Measurements from ENCODE around the gene PRR36. TPM values are rescaled to one million over a fixed set of nuclear protein-coding genes. Genes with fewer than 3 reads are reported as not detected.
A peak's percentile ranks its signal among the peaks of the same experiment; 100 is the strongest.

Gene PRR36
- total RNA-seq, 2 experiments from 2014 or later: 0.25 to 0.30 TPM

DNA sequence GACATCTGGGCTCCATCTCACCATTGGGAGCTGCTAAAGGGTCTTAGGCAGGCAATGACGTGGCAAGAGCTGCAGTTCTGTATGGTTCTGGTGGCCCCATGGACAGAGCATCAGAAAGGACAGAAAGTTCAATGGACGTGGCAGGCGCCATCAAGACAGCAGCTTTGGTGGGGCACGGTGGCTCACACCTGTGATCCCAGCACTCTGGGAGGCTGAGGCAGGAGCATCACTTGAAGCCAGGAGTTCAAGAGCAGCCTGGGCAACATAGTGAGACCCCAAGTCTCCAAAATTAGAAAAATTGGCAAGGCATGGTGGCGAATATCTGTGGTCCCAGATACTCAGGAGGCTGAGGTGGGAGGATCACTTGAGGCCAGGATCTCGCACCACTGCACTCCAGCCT, 34.7 kb downstream of the PRR36 start:
- H3K27ac Mint-ChIP-seq: no peak overlapping the region
- H3K27me3 ChIP-seq (ENCODE audit: control insufficient read depth in 1 of 2, insufficient read depth in 2 of 2, low read length in 2 of 2): no peaks in the 10 kb centered on the region
- no peaks in the 10 kb centered on the region for H3K4me1 Mint-ChIP-seq (ENCODE audit: low read depth)
- H3K36me3 ChIP-seq (ENCODE audit: insufficient read depth, low read length): no peaks in the 10 kb centered on the region
- DNase-seq (no peak), ATAC-seq (ENCODE audit: poor library complexity) (no peak)
- no peak overlapping the region for H3K27ac ChIP-seq (ENCODE audit: low read depth in 1 of 2, low read length in 2 of 2)
- POLR2A ChIA-PET: no interaction called here
- H3K4me3 ChIP-seq (ENCODE audit: low read length): no peak overlapping the region
- TF ChIP-seq, protein P1, sequence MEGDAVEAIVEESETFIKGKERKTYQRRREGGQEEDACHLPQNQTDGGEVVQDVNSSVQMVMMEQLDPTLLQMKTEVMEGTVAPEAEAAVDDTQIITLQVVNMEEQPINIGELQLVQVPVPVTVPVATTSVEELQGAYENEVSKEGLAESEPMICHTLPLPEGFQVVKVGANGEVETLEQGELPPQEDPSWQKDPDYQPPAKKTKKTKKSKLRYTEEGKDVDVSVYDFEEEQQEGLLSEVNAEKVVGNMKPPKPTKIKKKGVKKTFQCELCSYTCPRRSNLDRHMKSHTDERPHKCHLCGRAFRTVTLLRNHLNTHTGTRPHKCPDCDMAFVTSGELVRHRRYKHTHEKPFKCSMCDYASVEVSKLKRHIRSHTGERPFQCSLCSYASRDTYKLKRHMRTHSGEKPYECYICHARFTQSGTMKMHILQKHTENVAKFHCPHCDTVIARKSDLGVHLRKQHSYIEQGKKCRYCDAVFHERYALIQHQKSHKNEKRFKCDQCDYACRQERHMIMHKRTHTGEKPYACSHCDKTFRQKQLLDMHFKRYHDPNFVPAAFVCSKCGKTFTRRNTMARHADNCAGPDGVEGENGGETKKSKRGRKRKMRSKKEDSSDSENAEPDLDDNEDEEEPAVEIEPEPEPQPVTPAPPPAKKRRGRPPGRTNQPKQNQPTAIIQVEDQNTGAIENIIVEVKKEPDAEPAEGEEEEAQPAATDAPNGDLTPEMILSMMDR (IDR thresholded peaks at IDR 0.05): no peak
- H3K9me3 Mint-ChIP-seq: no peaks in the 10 kb centered on the region
- H3K36me3 Mint-ChIP-seq (ENCODE audit: low read depth): no peaks in the 10 kb centered on the region
- no peaks in the 10 kb centered on the region for H3K4me1 ChIP-seq (ENCODE audit: insufficient read depth, low read length)
- intact Hi-C loops (cut with DNase I, micrococcal nuclease): no loop called here
- H3K9me3 ChIP-seq (ENCODE audit: control insufficient read depth in 1 of 2, insufficient read depth in 1 of 2, low read length in 2 of 2): no peaks in the 10 kb centered on the region
- no peaks in the 10 kb centered on the region for H3K27me3 Mint-ChIP-seq
- CTCF ChIA-PET: no interaction called here
- no peak overlapping the region for H3K4me3 Mint-ChIP-seq

DNA sequence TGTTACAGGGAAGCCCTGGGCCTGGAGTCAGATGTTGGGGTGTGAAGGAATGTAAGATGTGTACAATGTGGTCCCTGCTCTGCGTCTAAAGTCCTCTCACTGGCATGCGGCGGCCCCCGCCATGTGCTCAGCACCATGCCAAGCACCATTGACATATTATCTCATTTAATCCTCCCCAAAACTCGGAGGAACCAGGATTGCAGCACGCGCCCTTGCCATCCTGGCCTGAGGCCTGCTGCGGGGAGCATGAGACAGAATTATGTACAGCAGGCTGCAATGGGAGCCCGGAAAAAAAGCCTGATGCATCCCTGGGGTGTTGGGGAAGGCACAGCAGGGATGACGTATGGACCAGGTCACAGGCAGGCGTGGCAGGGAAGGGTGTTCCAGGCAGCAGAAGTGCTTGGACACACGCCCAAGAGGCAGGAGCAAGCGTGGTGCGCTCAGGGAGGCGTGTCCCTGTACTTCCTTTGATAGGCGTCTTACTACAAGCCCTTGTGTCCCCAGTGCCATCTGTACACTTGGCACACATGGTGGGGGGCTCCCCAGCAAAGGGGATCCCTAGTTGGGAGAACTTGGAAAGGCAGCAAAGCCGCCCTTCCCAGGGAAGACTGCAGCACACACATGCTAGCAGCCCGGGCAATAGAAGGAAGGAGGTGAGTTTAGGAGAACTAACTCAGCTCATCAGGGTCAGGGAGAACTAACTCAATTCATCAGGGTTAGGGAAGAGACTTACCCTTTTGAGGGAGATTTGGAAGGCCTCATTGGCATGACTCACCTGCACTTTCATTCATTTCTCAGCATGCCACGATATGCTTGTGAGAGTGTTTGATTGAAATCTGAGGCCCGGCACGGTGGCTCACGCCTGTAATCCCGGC, 40.7 kb downstream of the PRR36 start:
- no peak overlapping the region for H3K4me3 ChIP-seq (ENCODE audit: low read length)
- no peaks in the 10 kb centered on the region for H3K36me3 ChIP-seq (ENCODE audit: insufficient read depth, low read length)
- intact Hi-C loops (cut with DNase I, micrococcal nuclease): no loop called here
- no peaks in the 10 kb centered on the region for H3K9me3 ChIP-seq (ENCODE audit: control insufficient read depth in 1 of 2, insufficient read depth in 1 of 2, low read length in 2 of 2)
- no peak for ATAC-seq (ENCODE audit: poor library complexity)
- no peaks in the 10 kb centered on the region for H3K9me3 Mint-ChIP-seq
- H3K27me3 Mint-ChIP-seq: no peaks in the 10 kb centered on the region
- TF ChIP-seq, protein P1 (IDR thresholded peaks at IDR 0.05): no peak
- ChIA-PET POLR2A (no interaction called here), CTCF (interaction anchor here (1.1 kb wide), 1 partner anchor 153 kb away, joined by 3 read pairs; the partner anchor contains the start of gene TRAPPC5)
- H3K27ac ChIP-seq (ENCODE audit: low read depth in 1 of 2, low read length in 2 of 2): no peak overlapping the region
- H3K27ac Mint-ChIP-seq: no peak overlapping the region
- H3K4me1 ChIP-seq (ENCODE audit: insufficient read depth, low read length): peaks cover 29% of the 10 kb centered on the region
- H3K4me3 Mint-ChIP-seq: no peak overlapping the region
- H3K36me3 Mint-ChIP-seq (ENCODE audit: low read depth): no peaks in the 10 kb centered on the region
- H3K27me3 ChIP-seq (ENCODE audit: control insufficient read depth in 1 of 2, insufficient read depth in 2 of 2, low read length in 2 of 2): no peaks in the 10 kb centered on the region
- no peak for DNase-seq
- H3K4me1 Mint-ChIP-seq (ENCODE audit: low read depth): peaks cover 11% of the 10 kb centered on the region

DNA sequence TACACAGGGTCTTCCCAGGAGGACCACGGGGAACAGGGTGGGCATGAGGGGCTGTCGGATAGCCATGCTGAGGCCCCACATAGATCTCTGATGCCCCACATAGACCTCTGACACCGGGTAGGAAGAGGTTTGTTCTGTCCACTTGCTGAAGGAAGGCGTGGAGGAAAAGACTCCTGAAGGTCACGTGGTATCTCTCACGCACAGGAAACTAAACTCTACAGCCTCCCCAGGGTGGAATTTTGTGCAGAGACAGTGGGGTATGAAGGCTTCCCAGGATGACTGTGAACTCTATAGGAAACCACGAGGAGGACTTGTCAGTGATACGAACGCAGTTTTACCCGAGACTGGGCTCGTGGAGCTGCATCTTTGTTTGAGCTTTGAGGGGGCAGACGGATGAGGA, 41.4 kb downstream of the PRR36 start:
- Histone ChIP-seq H3K9me3 (ENCODE audit: control insufficient read depth in 1 of 2, insufficient read depth in 1 of 2, low read length in 2 of 2) (no peaks in the 10 kb centered on the region), H3K27ac (ENCODE audit: low read depth in 1 of 2, low read length in 2 of 2) (no peak overlapping the region), H3K4me3 (ENCODE audit: low read length) (no peak overlapping the region), H3K27me3 (ENCODE audit: control insufficient read depth in 1 of 2, insufficient read depth in 2 of 2, low read length in 2 of 2) (no peaks in the 10 kb centered on the region), H3K4me1 (ENCODE audit: insufficient read depth, low read length) (peaks cover 30% of the 10 kb centered on the region), H3K36me3 (ENCODE audit: insufficient read depth, low read length) (no peaks in the 10 kb centered on the region)
- POLR2A ChIA-PET: no interaction called here
- TF ChIP-seq, protein P1 (IDR thresholded peaks at IDR 0.05): no peak
- Mint-ChIP-seq H3K4me1 (ENCODE audit: low read depth) (peaks cover 11% of the 10 kb centered on the region), H3K27me3 (no peaks in the 10 kb centered on the region), H3K4me3 (peak overlapping the region; percentile 45), H3K9me3 (no peaks in the 10 kb centered on the region), H3K36me3 (ENCODE audit: low read depth) (no peaks in the 10 kb centered on the region), H3K27ac (no peak overlapping the region)
- CTCF ChIA-PET: interaction anchor here (1.1 kb wide), 1 partner anchor 152 kb away, joined by 3 read pairs; the partner anchor contains the start of gene TRAPPC5
- DNase-seq (no peak), ATAC-seq (ENCODE audit: poor library complexity) (no peak)
- intact Hi-C loops (cut with DNase I, micrococcal nuclease): no loop called here

All from CD4-positive, alpha-beta T cell (primary cell).